SKM-1 (cell line): ENCODE measurements around the gene SH3GL1.
"Not testable (repeated sequence)": the region's sequence is repeated elsewhere in the genome, so short reads cannot be mapped to it uniquely, and the experiment has no call there.

Experiments used
- DNase-seq: peaks from one replicate; lab custom pipeline; 2025; ENCODE audit not compliant: unreplicated experiment; lab: John Stamatoyannopoulos, UW

The SH3GL1 gene

DNA sequence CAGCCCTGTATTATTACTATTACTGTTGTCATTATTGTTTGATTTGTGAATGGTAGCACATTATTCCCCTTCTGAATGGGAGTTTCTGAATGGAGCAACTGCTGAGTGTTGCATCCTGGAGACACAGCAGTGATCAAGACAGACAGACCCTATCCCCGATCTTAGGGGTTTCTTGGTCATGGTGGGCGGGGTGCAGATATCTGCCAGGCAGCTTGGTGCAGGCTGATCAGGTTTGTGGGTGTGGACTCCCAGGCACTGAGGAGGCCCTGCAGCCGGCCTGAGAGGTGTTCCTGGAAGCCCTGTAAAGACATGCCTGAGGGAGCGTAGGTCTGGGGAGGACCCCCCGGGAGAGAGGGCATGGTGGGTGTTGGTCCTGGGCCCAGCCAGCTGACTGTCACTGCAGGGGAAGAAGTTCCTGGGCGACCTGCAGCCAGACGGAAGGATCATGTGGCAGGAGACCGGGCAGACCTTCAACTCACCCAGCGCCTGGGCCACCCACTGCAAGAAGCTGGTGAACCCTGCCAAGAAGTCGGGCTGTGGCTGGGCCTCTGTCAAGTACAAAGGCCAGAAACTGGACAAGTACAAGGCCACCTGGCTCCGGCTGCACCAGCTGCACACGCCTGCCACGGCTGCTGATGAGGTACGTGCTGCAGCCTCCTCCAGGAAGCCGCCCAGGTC lies 54.9 kb downstream of the SH3GL1 start:
- DNase-seq: no peak

DNA sequence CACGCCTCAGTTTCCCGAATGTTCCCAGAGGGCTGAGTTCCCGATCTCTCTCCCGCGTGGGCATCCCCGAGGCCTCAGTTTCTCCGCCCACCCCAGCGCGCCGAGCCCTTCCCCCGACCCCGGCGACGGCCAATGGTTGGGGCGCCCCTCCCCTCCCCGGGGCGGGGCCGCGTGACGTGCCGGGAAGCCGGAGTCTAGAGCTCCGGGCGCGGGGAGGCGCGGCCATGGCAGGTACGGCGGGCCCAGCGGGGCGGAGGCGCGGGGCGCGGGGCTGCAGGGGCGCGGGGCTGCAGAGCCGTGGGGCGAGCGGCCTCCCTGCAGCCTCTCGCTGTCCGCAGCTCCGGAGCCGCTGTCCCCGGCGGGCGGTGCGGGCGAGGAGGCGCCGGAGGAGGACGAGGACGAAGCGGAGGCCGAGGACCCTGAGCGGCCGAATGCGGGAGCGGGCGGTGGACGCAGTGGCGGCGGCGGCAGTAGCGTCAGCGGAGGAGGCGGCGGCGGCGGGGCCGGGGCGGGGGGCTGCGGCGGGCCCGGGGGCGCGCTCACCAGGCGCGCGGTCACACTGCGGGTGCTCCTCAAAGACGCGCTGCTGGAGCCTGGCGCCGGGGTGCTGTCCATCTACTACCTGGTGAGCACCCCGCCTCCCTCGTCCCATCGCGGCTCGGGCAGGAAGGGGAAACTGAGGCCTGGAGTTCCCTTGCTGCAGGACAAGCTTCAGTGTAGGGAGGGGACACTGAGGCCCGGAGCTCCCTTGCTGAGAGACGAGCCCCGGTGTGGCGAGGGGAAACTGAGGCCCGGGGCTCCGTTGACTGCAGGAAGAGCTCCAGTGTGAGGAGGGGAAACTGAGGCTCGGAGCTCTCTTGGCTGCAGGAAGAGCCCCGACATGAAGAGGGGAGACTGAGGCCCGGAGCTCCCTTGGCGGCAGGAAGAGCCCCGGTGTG lies 56.7 kb downstream of the SH3GL1 start, which contains the start of gene MPND:
Gene MPND, plus strand, starts transcription at position 193 of the 938 bp plus-strand sequence. Its CDS starts 32 bp downstream, at position 225.
- peak; percentile 48 for DNase-seq

- DNase-seq: peak; percentile 98
Measured at GRCh38 chr19:4342615-4343369, 57.6 kb downstream of the SH3GL1 start.

DNA sequence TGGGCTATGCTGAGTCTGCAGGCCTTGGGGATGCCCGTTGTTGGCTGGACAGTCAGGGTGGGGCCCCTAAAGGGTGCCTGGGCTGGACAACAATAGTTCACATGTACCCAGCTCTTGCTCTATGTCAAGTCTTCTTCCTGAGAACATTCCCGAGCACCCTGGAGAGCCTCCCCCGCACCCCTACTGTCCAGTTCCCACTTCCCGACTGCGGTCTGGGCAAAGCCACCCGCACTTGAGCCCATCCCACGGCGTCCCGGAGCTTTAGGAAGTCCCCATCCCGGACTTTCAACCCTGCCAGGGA lies 58.1 kb downstream of the SH3GL1 start:
- DNase-seq: no peak

GRCh38 chr19:4338441-4339355 lies 61.6 kb downstream of the SH3GL1 start, which contains the start of gene STAP2:
Gene STAP2 (minus strand): TSS chr19:4338827. CDS start chr19:4338753, 74 bp downstream.
- no peak for DNase-seq

GRCh38 chr19:4337906-4338440 lies 62.4 kb downstream of the SH3GL1 start:
- no peak for DNase-seq

DNA sequence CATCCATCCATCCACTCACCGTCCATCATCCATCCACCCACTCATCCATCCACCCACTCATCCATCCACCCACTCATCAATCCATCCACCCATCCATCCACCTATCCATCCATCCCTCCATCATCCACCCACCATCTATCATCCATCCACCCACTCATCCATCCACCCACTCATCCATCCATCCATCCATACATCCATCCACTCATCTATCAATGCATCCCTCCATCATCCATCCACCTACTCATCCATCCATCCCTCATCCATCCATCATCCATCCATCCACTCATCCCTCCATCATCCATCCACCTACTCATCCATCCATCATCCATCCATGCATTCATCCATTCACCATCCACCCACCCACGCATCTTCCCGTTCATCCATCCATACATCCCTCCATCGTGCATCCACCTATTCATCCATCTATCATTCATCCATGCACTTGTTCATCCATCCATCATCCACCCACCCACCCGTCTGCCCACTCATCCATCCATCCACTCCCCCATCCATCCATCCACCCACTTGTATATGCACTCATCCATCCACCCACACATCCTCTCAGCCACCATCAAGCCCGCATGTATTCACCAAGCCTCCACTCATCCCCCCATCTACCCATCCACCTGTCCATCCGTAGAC lies 65.3 kb downstream of the SH3GL1 start:
- no peak for DNase-seq

DNA sequence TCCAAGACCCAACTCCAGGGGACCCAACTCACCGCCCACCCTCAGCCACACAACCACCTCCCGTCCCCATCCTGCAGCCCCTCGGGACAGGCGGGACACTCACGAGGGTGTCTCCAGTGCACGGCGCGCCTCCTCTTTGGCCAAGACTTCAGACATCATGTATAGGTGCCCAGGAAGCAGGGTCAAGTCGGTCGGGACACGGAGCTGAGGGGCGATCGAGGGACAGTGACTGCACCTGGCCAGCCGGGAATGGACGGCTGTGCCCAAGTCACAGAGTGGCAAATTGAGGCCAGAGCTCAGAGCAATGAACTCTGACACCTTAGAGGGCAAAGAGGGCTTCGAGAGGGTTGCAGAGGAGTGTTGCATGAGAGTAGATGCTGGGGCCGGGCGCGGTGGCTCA lies 70.5 kb downstream of the SH3GL1 start:
- no peak for DNase-seq

DNA sequence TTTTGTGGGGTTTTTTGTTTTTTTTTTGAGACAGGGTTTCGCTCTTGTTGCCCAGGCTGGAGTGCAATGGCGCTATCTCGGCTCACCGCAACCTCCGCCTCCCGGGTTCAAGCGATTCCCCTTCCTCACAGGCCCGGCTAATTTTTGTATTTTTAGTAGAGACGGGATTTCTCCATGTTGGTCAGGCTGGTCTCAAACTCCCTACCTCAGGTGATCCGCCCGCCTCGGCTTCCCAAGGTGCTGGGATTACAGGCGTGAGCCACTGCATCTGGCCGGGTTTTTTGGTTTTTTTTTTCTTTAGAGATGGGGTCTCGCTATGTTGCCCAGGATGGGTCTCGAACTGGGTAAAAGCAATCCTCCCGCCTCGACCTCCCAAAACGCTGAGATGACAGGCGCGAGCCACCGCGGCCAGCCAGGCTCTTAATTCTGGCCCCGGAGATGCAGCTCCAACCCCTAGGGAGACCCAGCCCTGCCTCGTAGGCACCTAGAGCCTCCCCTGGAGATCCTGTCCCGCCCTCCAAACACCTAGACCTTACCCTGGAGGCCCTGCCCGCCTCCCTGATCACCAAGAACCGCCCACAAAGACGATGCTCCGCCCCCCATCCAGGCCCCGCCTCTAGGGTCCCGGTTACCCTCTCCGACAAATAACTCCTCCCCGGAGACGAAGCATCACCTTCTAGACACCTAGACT lies 71.2 kb downstream of the SH3GL1 start:
- not testable (repeated sequence) for DNase-seq

GRCh38 chr19:4328243-4328990 lies 71.9 kb downstream of the SH3GL1 start:
- peak; percentile 97 for DNase-seq

- no peak for DNase-seq
Measured at GRCh38 chr19:4327877-4328242, 72.5 kb downstream of the SH3GL1 start.

DNA sequence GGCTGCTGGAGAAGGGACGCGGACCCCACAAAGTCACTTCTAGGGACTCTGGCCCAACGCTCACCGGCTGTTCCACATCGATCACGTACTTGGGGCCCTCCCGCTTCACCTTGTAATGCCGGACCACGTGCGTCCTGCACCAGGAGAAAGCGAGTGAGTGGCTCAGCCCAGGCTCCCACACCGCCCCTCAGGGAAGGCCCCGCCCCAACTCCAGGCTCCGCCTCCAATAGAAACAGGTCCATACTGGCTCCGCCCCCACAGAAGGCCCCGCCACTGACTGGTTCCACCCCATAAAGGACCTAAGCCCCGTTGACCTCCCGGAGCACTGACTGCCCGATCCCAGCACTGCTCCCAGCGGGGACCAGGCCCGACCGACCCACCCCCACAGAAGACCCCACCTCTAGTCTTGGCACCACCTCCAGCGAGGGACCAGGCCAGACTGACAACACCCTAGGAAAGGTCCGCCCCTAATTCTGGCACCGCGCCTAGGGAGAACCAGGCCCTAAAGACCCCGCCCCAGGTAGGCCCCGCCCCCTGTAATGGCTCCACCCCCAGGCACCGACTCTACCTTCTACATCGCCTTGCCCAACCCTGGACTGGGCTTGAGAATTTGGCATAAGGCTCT lies 73.0 kb downstream of the SH3GL1 start:
- peak; percentile 33 for DNase-seq

DNA sequence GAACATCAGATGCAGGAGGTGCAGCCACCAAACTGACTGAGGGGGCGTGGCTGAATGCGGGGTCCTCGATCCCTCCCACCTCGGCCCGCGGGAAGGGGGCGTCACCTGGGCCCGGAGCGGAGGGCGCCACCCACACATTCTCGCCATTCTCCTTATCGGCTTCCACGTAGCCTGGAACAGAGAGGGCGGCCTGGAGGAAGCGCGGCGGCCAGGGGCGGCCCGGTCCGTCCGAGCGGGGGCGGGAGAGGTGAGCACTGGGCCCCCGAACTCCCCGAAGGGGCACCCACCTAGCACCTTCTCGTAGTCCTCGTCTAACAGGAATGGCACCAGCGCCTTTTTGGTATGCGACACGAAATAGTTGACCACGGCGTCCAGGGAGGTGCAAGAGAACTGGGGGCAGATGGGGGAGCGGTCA lies 73.5 kb downstream of the SH3GL1 start:
- no peak for DNase-seq

GRCh38 chr19:4326215-4326836 lies 74.0 kb downstream of the SH3GL1 start:
- no peak for DNase-seq

- no peak for DNase-seq
Measured at GRCh38 chr19:4324228-4324627, 76.1 kb downstream of the SH3GL1 start.

GRCh38 chr19:4323692-4324091 lies 76.7 kb downstream of the SH3GL1 start:
- no peak for DNase-seq

GRCh38 chr19:4322942-4323665 lies 77.2 kb downstream of the SH3GL1 start:
- no peak for DNase-seq
